PC-3 (cell line): ENCODE data around the gene CAVIN3. TPM values are rescaled to one million over a fixed set of nuclear protein-coding genes. Genes with fewer than 3 reads are reported as not detected.

Experiments
- ATAC-seq: fragments of 200-7000 bp; cut with Tn5 transposase; 2 replicates; pipeline ENCODE4 v1.9.1; 2020; ENCODE audit warnings: mild to moderate bottlenecking, moderate library complexity
- BruUV-seq: library from RNA; stranded (reverse); fragments of 400-500 nt; replicated peaks from 2 replicates; lab custom pipeline; 2021; lab: Mats Ljungman, UMichigan
- CTCF ChIA-PET: fragments of 300-600 bp; sonication (Branson Sonifier 250); formaldehyde crosslinking; loops from one replicate; lab custom pipeline; 2022; ENCODE audit warnings: antibody characterized with exemption; lab: Charles Lee
- POLR2A ChIA-PET: fragments of 300-600 bp; sonication (Branson Sonifier 250); formaldehyde crosslinking; loops from one replicate; lab custom pipeline; 2022; ENCODE audit warnings: antibody characterized with exemption; ENCODE audit not compliant: unreplicated experiment; lab: Charles Lee
- DNase-seq: peaks from one replicate; pipeline ENCODE4 v3.0.0-alpha.2; 2015
- H2AFZ ChIP-seq: fragments of 300-600 bp; sonication (generic); 2 replicates; pipeline ENCODE4 v1.6.0; 2016; ENCODE audit warnings: antibody characterized with exemption, low read length
- H3F3A ChIP-seq: fragments of 300-600 bp; sonication (generic); one replicate; pipeline ENCODE4 v1.6.0; 2017; ENCODE audit warnings: antibody characterized with exemption, low read length, control low read depth, mild to moderate bottlenecking; ENCODE audit not compliant: unreplicated experiment
- H3K27ac ChIP-seq: fragments of 300-600 bp; sonication (generic); 2 replicates; pipeline ENCODE4 v1.5.1; 2016; ENCODE audit warnings: mild to moderate bottlenecking, low read length
- H3K27me3 ChIP-seq: fragments of 300-600 bp; sonication (generic); 2 replicates; pipeline ENCODE4 v1.6.1; 2016; ENCODE audit warnings: low read length, mixed read lengths
- H3K36me3 ChIP-seq: fragments of 300-600 bp; sonication (generic); 2 replicates; pipeline ENCODE4 v1.6.1; 2016; ENCODE audit warnings: low read depth, mixed run types, low read length, mixed read lengths
- H3K4me1 ChIP-seq: fragments of 300-600 bp; sonication (generic); 2 replicates; pipeline ENCODE4 v1.5.1; 2016; ENCODE audit warnings: low read length; ENCODE audit not compliant: insufficient read depth
- H3K4me2 ChIP-seq: fragments of 300-600 bp; sonication (generic); 2 replicates; pipeline ENCODE4 v1.6.0; 2016; ENCODE audit warnings: low read length
- H3K4me3 ChIP-seq: fragments of 300-600 bp; sonication (generic); 2 replicates; pipeline ENCODE4 v1.5.1; 2016; ENCODE audit warnings: mild to moderate bottlenecking, low read length, mixed read lengths
- H3K79me2 ChIP-seq: fragments of 300-600 bp; sonication (generic); 2 replicates; pipeline ENCODE4 v1.6.1; 2017; ENCODE audit warnings: low read length, mixed read lengths
- H3K9ac ChIP-seq: fragments of 300-600 bp; sonication (generic); 2 replicates; pipeline ENCODE4 v1.6.0; 2016; ENCODE audit warnings: mild to moderate bottlenecking, low read length
- H3K9me2 ChIP-seq: fragments of 300-600 bp; sonication (generic); replicated peaks from 2 replicates; pipeline ENCODE4 v1.6.1; 2016; ENCODE audit warnings: mixed run types, low read length, mixed read lengths
- H3K9me3 ChIP-seq: fragments of 300-600 bp; sonication (generic); 2 replicates; pipeline ENCODE4 v1.6.1; 2016; ENCODE audit warnings: low read length, mixed read lengths
- H4K20me1 ChIP-seq: fragments of 300-600 bp; sonication (generic); 2 replicates; pipeline ENCODE4 v1.6.1; 2016; ENCODE audit warnings: low read length, mixed read lengths
- EZH2 ChIP-seq: fragments of 300-600 bp; sonication (generic); IDR thresholded peaks from one replicate; pipeline ENCODE4 v1.6.1; 2017; ENCODE audit warnings: antibody characterized with exemption, mild to moderate bottlenecking, low read length; ENCODE audit not compliant: unreplicated experiment
- EZH2phosphoT487 ChIP-seq: fragments of 300-600 bp; sonication (generic); IDR thresholded peaks from 2 replicates; pipeline ENCODE4 v1.6.1; 2018; ENCODE audit warnings: mild to moderate bottlenecking, antibody characterized with exemption, low read length, borderline replicate concordance
- intact Hi-C: fragments of 100-400 bp; cut with micrococcal nuclease; formaldehyde crosslinking; loops from 2 replicates; pipeline ENCODE4 v1.9.0; 2023
- total RNA-seq: library from RNA; depleted of rRNA; stranded (reverse); fragments of >200 nt; gene quantifications from 2 replicates; pipeline ENCODE4 v1.2.3, GENCODE V29; 2014
- TF ChIP-seq, protein P1 (sequence below): fragments of 300-600 bp; sonication (generic); conservative IDR thresholded peaks from 2 replicates; pipeline ENCODE4 v1.5.1; 2017; ENCODE audit warnings: antibody characterized with exemption, low read depth, mild to moderate bottlenecking, low read length

Gene CAVIN3
- total RNA-seq, 1 experiment from 2014 or later = not detected

DNA sequence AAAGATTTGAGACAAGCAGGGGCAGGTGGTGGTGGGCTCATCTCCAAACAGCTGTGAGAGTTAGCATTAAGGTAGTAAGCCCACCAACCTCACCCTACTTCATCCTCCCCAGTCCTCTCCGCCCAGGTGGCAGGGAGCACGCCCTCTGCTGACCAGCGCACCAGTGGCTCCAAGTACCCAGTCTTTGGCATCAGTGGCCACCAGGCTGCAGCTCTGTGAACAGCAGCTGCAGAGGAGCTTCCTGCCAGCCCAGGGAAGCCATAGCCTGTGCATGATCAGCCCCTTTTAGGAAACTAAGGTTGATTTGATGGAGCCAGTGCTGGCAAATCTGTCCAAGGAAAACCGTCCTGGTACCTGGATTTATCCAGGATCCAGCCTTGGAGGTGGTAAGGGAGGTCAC lies 21.7 kb downstream of the CAVIN3 start:
- H3K4me1 ChIP-seq = no peaks in the 10 kb centered on the region
- intact Hi-C loops = loop anchor here (2.0 to 5.0 kb wide), 3 partner anchors 16 to 276 kb away; no protein-coding TSS in a partner anchor
- ATAC-seq = peak; percentile 98

DNA sequence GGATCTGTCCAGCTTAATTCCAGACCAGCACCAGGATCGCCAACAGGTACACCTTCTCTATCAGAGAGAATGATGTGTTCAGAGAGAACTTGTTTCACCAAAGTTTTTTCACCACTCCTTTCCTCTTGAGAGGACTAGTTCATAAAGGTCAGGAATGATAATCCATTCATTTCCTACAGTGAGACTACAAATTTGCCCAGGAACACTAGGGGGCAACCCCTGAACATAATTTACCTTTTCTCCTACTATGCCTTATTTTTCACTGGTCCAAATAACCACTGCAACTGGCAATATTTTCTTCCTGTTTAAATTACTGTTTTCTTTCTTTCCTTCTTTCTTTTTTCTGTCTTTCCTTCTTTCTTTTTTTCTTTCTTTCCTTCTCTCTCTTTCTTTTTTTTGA lies 22.5 kb downstream of the CAVIN3 start:
- Histone ChIP-seq H3K9me2 (no peaks in the 10 kb centered on the region), H3K9me3 (no peaks in the 10 kb centered on the region), H3K27ac (no peak overlapping the region), H3K36me3 (no peaks in the 10 kb centered on the region), H3K4me3 (no peak overlapping the region), H3F3A (no peaks in the 10 kb centered on the region), H3K4me1 (no peaks in the 10 kb centered on the region), H3K4me2 (no peak overlapping the region), H4K20me1 (no peaks in the 10 kb centered on the region), H3K27me3 (peaks cover 18% of the 10 kb centered on the region), H3K9ac (no peak overlapping the region), H2AFZ (no peak overlapping the region), H3K79me2 (no peaks in the 10 kb centered on the region)
- DNase-seq = peak; percentile 29
- intact Hi-C loops = loop anchor here (2.0 to 5.0 kb wide), 3 partner anchors 17 to 276 kb away; no protein-coding TSS in a partner anchor
- ATAC-seq = peak; percentile 73
- BruUV-seq = no TSS peak
- ChIA-PET CTCF (interaction anchor here (0.7 to 2.4 kb wide), 2 partner anchors 65 to 324 kb away, joined by 8 read pairs; no protein-coding TSS in a partner anchor), POLR2A (no interaction called here)
- TF ChIP-seq, protein P1, sequence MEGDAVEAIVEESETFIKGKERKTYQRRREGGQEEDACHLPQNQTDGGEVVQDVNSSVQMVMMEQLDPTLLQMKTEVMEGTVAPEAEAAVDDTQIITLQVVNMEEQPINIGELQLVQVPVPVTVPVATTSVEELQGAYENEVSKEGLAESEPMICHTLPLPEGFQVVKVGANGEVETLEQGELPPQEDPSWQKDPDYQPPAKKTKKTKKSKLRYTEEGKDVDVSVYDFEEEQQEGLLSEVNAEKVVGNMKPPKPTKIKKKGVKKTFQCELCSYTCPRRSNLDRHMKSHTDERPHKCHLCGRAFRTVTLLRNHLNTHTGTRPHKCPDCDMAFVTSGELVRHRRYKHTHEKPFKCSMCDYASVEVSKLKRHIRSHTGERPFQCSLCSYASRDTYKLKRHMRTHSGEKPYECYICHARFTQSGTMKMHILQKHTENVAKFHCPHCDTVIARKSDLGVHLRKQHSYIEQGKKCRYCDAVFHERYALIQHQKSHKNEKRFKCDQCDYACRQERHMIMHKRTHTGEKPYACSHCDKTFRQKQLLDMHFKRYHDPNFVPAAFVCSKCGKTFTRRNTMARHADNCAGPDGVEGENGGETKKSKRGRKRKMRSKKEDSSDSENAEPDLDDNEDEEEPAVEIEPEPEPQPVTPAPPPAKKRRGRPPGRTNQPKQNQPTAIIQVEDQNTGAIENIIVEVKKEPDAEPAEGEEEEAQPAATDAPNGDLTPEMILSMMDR = peak; percentile 57
- TF ChIP-seq EZH2phosphoT487 = no peak

More for the DNA sequence above, 21.7 kb downstream of the CAVIN3 start:
- H3K9ac ChIP-seq = no peak overlapping the region
- no peaks in the 10 kb centered on the region for H3K9me3 ChIP-seq
- no TSS peak for BruUV-seq
- no peak overlapping the region for H3K4me2 ChIP-seq
- no peak overlapping the region for H3K27ac ChIP-seq
- no peaks in the 10 kb centered on the region for H4K20me1 ChIP-seq
- TF ChIP-seq EZH2 (no peak), EZH2phosphoT487 (no peak)
- TF ChIP-seq, protein P1 = peak; percentile 88
- H3K9me2 ChIP-seq = no peaks in the 10 kb centered on the region
- ChIA-PET CTCF (interaction anchor here (0.5 to 2.4 kb wide), 9 partner anchors 10 to 323 kb away, joined by 3 to 8 read pairs (median 4); no protein-coding TSS in a partner anchor), POLR2A (no interaction called here)
- no peak overlapping the region for H2AFZ ChIP-seq
- no peaks in the 10 kb centered on the region for H3F3A ChIP-seq
- no peaks in the 10 kb centered on the region for H3K79me2 ChIP-seq
- H3K27me3 ChIP-seq = peaks cover 18% of the 10 kb centered on the region
- H3K4me3 ChIP-seq = no peak overlapping the region
- H3K36me3 ChIP-seq = no peaks in the 10 kb centered on the region
- peak; percentile 60 for DNase-seq

DNA sequence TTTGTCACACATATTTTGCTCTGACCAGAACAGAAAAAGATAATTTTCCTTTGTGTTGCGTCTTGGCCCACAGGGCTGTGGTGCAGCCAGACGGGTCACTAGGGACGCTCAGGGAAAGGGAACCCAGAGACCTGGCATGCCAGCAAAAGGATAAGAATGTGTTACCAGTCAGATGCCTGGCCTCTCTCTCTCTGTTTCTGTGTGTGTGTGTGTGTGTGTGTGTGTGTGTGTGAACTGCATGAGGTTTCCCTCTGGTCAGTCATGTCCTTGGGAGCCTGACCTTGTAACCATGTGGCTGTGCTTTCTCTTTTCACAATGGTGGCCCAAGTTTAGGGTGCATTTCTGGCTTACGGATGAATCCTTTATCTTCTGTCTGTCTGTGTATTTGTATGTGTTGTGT lies 35.3 kb downstream of the CAVIN3 start:
- TF ChIP-seq EZH2phosphoT487 (no peak), EZH2 (no peak)
- TF ChIP-seq, protein P1 = no peak
- no peaks in the 10 kb centered on the region for H3F3A ChIP-seq
- no peaks in the 10 kb centered on the region for H3K36me3 ChIP-seq

More for the DNA sequence above, 35.3 kb downstream of the CAVIN3 start:
- Histone ChIP-seq H2AFZ (no peak overlapping the region), H4K20me1 (no peaks in the 10 kb centered on the region), H3K4me3 (no peak overlapping the region), H3K79me2 (no peaks in the 10 kb centered on the region), H3K9ac (no peak overlapping the region), H3K4me1 (peaks cover 18% of the 10 kb centered on the region), H3K9me2 (no peaks in the 10 kb centered on the region), H3K4me2 (no peak overlapping the region), H3K9me3 (no peaks in the 10 kb centered on the region), H3K27me3 (peaks cover 13% of the 10 kb centered on the region; the same call in 1 of the 2 replicates), H3K27ac (no peak overlapping the region)
- no TSS peak for BruUV-seq
- DNase-seq (no peak), ATAC-seq (no peak)
- CTCF ChIA-PET = no interaction called here
- intact Hi-C loops = no loop called here
- POLR2A ChIA-PET = no interaction called here
